Lung (tissue), 12 donors: ENCODE measurements around the gene ROBO1. TPM values are rescaled to one million over a fixed set of nuclear protein-coding genes. Genes with fewer than 3 reads are reported as not detected.

Experiments
- ATAC-seq: fragments of 200-7000 bp; cut with Tn5 transposase; one replicate; pipeline ENCODE4 v1.9.1; 2020; ENCODE audit warnings: moderate number of reproducible peaks; ENCODE audit not compliant: insufficient read depth, low FRiP score
- DNase-seq, 3 donors: peaks; one replicate each; pipeline ENCODE4 v3.0.0-alpha.2; 2013 to 2017
- H3K27ac ChIP-seq, 2 donors: one replicate each; pipeline ENCODE4 v1.5.1; 2013; ENCODE audit warnings: mild to moderate bottlenecking in 2 of 2, moderate library complexity in 2 of 2, control low read depth in 1 of 2, inconsistent platforms in 1 of 2, low read depth in 1 of 2, low read length in 1 of 2
- H3K27me3 ChIP-seq, 3 donors: one replicate each; pipeline ENCODE4 v1.5.1; 2013; ENCODE audit warnings: low read length in 2 of 3; ENCODE audit not compliant: control insufficient read depth in 3 of 3, insufficient read depth in 3 of 3
- H3K36me3 ChIP-seq, 4 donors: one replicate each; pipeline ENCODE4 v1.5.1; 2013; ENCODE audit warnings: low read length in 4 of 4, mild to moderate bottlenecking in 1 of 4, moderate library complexity in 1 of 4; ENCODE audit not compliant: control insufficient read depth in 4 of 4, insufficient read depth in 4 of 4
- H3K4me1 ChIP-seq, 5 donors: one replicate each; pipeline ENCODE4 v1.5.1; 2013; ENCODE audit warnings: low read length in 5 of 5, mild to moderate bottlenecking in 2 of 5, moderate library complexity in 1 of 5; ENCODE audit not compliant: control insufficient read depth in 5 of 5, insufficient read depth in 5 of 5
- H3K4me3 ChIP-seq: one replicate; pipeline ENCODE4 v1.5.1; 2013; ENCODE audit warnings: mild to moderate bottlenecking, control low read depth, moderate library complexity
- H3K9ac ChIP-seq, 2 donors: one replicate each; pipeline ENCODE4 v1.5.1; 2013; ENCODE audit warnings: low read length in 2 of 2, control low read depth in 1 of 2; ENCODE audit not compliant: insufficient read depth in 1 of 2
- H3K9me3 ChIP-seq, 4 donors: one replicate each; pipeline ENCODE4 v1.5.1; 2013; ENCODE audit warnings: low read length in 3 of 4, mild to moderate bottlenecking in 1 of 4, moderate library complexity in 1 of 4; ENCODE audit not compliant: control insufficient read depth in 4 of 4, insufficient read depth in 3 of 4
- WGBS, 2 donors: extraction: QIAGEN DNeasy Blood & Tissue Kit; methylation state at CpG; one replicate each; pipeline ENCODE4 v1.1.7; 2013; 5-methylcytosine and 5-hydroxymethylcytosine counted together
- polyA plus RNA-seq, 2 donors: library from polyadenylated mRNA; stranded (reverse); fragments of 200-250 nt; gene quantifications; one replicate each; pipeline ENCODE4 v1.2.1, GENCODE V29; 2013
- total RNA-seq, 2 donors: library from RNA; depleted of rRNA in 1 of 2; stranded (reverse); fragments of >200 nt in 1 of 2; gene quantifications; one replicate each; pipeline ENCODE4 v1.2.1, GENCODE V29; 2014 to 2021
- TF ChIP-seq, protein P1 (sequence below): IDR thresholded peaks from 2 replicates; pipeline ENCODE4 v1.5.1; 2012; ENCODE audit warnings: mild to moderate bottlenecking; ENCODE audit errors: control extremely low read depth, extremely low read depth
- donor health status: control.
- donor health status: control.
- donor health status: Bipolar disorder and iron deficiency.
- donor health status: healthy.
- donor health status: DM: yes; HTN: yes; CAD: no.

ROBO1 gene
- total and polyA plus RNA-seq, 4 donors = 2.6 to 72.6 (median 15.7) TPM

- WGBS, 2 donors = 93% methylated on average over 1 of the region's 1 CpG
- H3K27me3 ChIP-seq = no peaks in the 10 kb centered on the region
- H3K4me3 ChIP-seq = no peak overlapping the region
- ATAC-seq (no peak), DNase-seq (no peak)
- H3K27ac ChIP-seq = no peak overlapping the region
- H3K36me3 ChIP-seq = no peaks in the 10 kb centered on the region
- H3K4me1 ChIP-seq = no peaks in the 10 kb centered on the region
- TF ChIP-seq, protein P1, sequence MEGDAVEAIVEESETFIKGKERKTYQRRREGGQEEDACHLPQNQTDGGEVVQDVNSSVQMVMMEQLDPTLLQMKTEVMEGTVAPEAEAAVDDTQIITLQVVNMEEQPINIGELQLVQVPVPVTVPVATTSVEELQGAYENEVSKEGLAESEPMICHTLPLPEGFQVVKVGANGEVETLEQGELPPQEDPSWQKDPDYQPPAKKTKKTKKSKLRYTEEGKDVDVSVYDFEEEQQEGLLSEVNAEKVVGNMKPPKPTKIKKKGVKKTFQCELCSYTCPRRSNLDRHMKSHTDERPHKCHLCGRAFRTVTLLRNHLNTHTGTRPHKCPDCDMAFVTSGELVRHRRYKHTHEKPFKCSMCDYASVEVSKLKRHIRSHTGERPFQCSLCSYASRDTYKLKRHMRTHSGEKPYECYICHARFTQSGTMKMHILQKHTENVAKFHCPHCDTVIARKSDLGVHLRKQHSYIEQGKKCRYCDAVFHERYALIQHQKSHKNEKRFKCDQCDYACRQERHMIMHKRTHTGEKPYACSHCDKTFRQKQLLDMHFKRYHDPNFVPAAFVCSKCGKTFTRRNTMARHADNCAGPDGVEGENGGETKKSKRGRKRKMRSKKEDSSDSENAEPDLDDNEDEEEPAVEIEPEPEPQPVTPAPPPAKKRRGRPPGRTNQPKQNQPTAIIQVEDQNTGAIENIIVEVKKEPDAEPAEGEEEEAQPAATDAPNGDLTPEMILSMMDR = no peak
- no peaks in the 10 kb centered on the region for H3K9me3 ChIP-seq
- H3K9ac ChIP-seq = no peak overlapping the region
Observed at GRCh38 chr3:79038636-79039035, 729.2 kb downstream of the ROBO1 start.

- TF ChIP-seq, protein P1 = no peak
- no peak for ATAC-seq
- WGBS, 2 donors = 64 to 68% methylated on average over 2 of the region's 2 CpGs
Observed at GRCh38 chr3:79038057-79038456, 729.7 kb downstream of the ROBO1 start.

DNA sequence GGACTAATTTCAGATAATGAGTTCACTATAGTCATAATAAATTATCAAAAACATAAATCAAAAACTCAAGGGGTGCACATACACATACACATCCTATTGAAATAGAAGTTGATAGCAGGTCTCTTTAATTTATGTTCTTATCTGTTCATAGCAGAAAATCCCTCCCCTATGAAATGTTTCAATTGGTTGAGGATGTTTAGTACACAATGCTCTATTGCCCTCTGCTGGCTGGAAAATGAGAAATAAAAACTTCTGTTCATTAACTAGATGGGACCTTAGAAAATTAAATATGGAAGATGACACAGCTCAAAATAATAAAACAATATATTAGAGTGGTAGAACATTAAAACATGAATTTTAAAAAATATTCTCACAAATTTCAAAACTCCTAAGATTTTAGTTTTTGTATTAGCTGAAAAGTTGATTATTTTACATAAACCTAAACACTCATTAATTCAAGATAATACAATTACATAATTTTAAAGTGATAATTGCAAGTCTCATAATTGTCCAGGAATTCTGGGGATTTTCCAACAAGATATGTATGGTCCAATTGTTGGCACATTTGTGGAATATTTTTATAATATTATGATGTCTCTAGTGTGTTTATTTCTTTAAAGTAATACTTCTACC lies 735.0 kb downstream of the ROBO1 start:
- no peaks in the 10 kb centered on the region for H3K36me3 ChIP-seq
- H3K27me3 ChIP-seq = no peaks in the 10 kb centered on the region
- no peak overlapping the region for H3K27ac ChIP-seq
- TF ChIP-seq, protein P1 = peak; percentile 17
- no peak overlapping the region for H3K9ac ChIP-seq
- no peak overlapping the region for H3K4me3 ChIP-seq
- ATAC-seq (no peak), DNase-seq (peak in 2 of 3 donors; percentile 80 to 82)
- H3K9me3 ChIP-seq = no peaks in the 10 kb centered on the region
- H3K4me1 ChIP-seq = no peaks in the 10 kb centered on the region

More at GRCh38 chr3:79038057-79038456, 729.7 kb downstream of the ROBO1 start:
- Histone ChIP-seq H3K36me3 (no peaks in the 10 kb centered on the region), H3K27me3 (no peaks in the 10 kb centered on the region), H3K27ac (no peak overlapping the region), H3K4me3 (no peak overlapping the region), H3K9ac (no peak overlapping the region), H3K9me3 (no peaks in the 10 kb centered on the region), H3K4me1 (no peaks in the 10 kb centered on the region)
- no peak for DNase-seq

- TF ChIP-seq, protein P1 = no peak
- no peaks in the 10 kb centered on the region for H3K4me1 ChIP-seq
Observed at GRCh38 chr3:79030157-79030556, 737.6 kb downstream of the ROBO1 start.

More at GRCh38 chr3:79030157-79030556, 737.6 kb downstream of the ROBO1 start:
- Histone ChIP-seq H3K9ac (no peak overlapping the region), H3K36me3 (no peaks in the 10 kb centered on the region), H3K4me3 (no peak overlapping the region), H3K9me3 (no peaks in the 10 kb centered on the region), H3K27ac (no peak overlapping the region), H3K27me3 (no peaks in the 10 kb centered on the region)
- no peak for DNase-seq
- ATAC-seq = no peak
